Parathyroid adenoma (tissue), 2 donors: Measurements from ENCODE around the gene SLC18B1.

ENCODE experiments used
- H2AFZ ChIP-seq: fragments of 300-600 bp; sonication (generic); one replicate; pipeline ENCODE4 v1.7.0; 2017; ENCODE audit warnings: antibody characterized with exemption, mild to moderate bottlenecking
- H3K27ac ChIP-seq: fragments of 300-600 bp; sonication (generic); one replicate; pipeline ENCODE4 v1.7.0; 2017
- H3K27me3 ChIP-seq: fragments of 300-600 bp; sonication (generic); one replicate; pipeline ENCODE4 v1.7.0; 2017; ENCODE audit warnings: low read length; ENCODE audit not compliant: control insufficient read depth, insufficient read depth
- H3K36me3 ChIP-seq: fragments of 300-600 bp; sonication (generic); one replicate; pipeline ENCODE4 v1.7.0; 2017; ENCODE audit warnings: low read length; ENCODE audit not compliant: control insufficient read depth, insufficient read depth
- H3K4me1 ChIP-seq: fragments of 300-600 bp; sonication (generic); one replicate; pipeline ENCODE4 v1.7.0; 2017; ENCODE audit warnings: control low read depth
- H3K4me2 ChIP-seq: fragments of 300-600 bp; sonication (generic); one replicate; pipeline ENCODE4 v1.7.0; 2017; ENCODE audit warnings: low read length
- H3K4me3 ChIP-seq: fragments of 300-600 bp; sonication (generic); one replicate; pipeline ENCODE4 v1.7.0; 2017; ENCODE audit warnings: low read depth, low read length
- H3K79me2 ChIP-seq: fragments of 300-600 bp; sonication (generic); one replicate; pipeline ENCODE4 v1.7.0; 2017; ENCODE audit warnings: control low read depth
- H3K9ac ChIP-seq: fragments of 300-600 bp; sonication (generic); one replicate; pipeline ENCODE4 v1.7.0; 2017; ENCODE audit warnings: mild to moderate bottlenecking
- H3K9me3 ChIP-seq: fragments of 300-600 bp; sonication (generic); one replicate; pipeline ENCODE4 v1.7.0; 2017; ENCODE audit warnings: low read length; ENCODE audit not compliant: control insufficient read depth
- CTCF ChIP-seq: fragments of 300-600 bp; sonication (generic); IDR thresholded peaks from one replicate; pipeline ENCODE4 v1.7.0; 2017; ENCODE audit warnings: antibody characterized with exemption, mild to moderate bottlenecking
- donor health status: primary hyperparathyroidism.

The SLC18B1 gene

GRCh38 chr6:132736239-132736638 lies 62.2 kb downstream of the SLC18B1 start:
- no peaks in the 10 kb centered on the region for H3K9me3 ChIP-seq

GRCh38 chr6:132734694-132735236 lies 63.7 kb downstream of the SLC18B1 start:
- no peaks in the 10 kb centered on the region for H3K4me1 ChIP-seq
- H3K9me3 ChIP-seq = no peaks in the 10 kb centered on the region
- no peak overlapping the region for H3K4me2 ChIP-seq
- no peaks in the 10 kb centered on the region for H3K79me2 ChIP-seq
- H2AFZ ChIP-seq = no peak overlapping the region
- no peaks in the 10 kb centered on the region for H3K27me3 ChIP-seq
- no peak for TF ChIP-seq CTCF
- no peak overlapping the region for H3K9ac ChIP-seq
- H3K36me3 ChIP-seq = no peaks in the 10 kb centered on the region
- H3K27ac ChIP-seq = no peak overlapping the region
- H3K4me3 ChIP-seq = no peak overlapping the region

More at GRCh38 chr6:132736239-132736638, 62.2 kb downstream of the SLC18B1 start:
- Histone ChIP-seq H3K9ac (no peak overlapping the region), H3K4me3 (no peak overlapping the region), H3K79me2 (no peaks in the 10 kb centered on the region), H3K4me2 (no peak overlapping the region), H3K36me3 (no peaks in the 10 kb centered on the region), H3K27me3 (no peaks in the 10 kb centered on the region), H2AFZ (no peak overlapping the region), H3K4me1 (no peaks in the 10 kb centered on the region), H3K27ac (no peak overlapping the region)
- no peak for TF ChIP-seq CTCF

GRCh38 chr6:132733814-132734213 lies 64.6 kb downstream of the SLC18B1 start:
- Histone ChIP-seq H3K9ac (no peak overlapping the region), H3K4me1 (no peaks in the 10 kb centered on the region), H3K36me3 (no peaks in the 10 kb centered on the region), H3K27ac (no peak overlapping the region), H3K4me3 (no peak overlapping the region), H3K79me2 (no peaks in the 10 kb centered on the region), H3K4me2 (no peak overlapping the region), H2AFZ (no peak overlapping the region), H3K27me3 (no peaks in the 10 kb centered on the region), H3K9me3 (no peaks in the 10 kb centered on the region)
- TF ChIP-seq CTCF = no peak

DNA sequence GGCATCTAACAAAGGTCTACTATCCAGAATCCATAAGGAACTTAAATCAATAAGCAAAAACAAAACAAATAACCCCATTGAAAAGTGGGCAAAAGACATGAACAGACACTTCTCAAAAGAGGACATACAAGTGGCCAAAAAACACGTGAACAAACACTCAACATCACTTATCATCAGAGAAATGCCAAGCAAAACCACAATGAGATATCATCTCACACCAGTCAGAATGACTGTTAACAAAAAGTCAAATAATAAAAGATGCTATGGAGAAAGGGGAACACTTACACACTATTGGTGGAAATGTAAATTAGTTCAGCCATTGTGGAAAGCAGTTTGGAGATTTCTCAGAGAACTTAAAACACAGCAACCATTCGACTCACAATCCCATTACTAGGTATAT lies 65.2 kb downstream of the SLC18B1 start:
- no peak overlapping the region for H3K9ac ChIP-seq
- no peak overlapping the region for H3K27ac ChIP-seq
- H3K4me1 ChIP-seq = no peaks in the 10 kb centered on the region
- H3K4me2 ChIP-seq = no peak overlapping the region
- H2AFZ ChIP-seq = no peak overlapping the region
- H3K36me3 ChIP-seq = no peaks in the 10 kb centered on the region
- H3K27me3 ChIP-seq = no peaks in the 10 kb centered on the region
- no peak overlapping the region for H3K4me3 ChIP-seq
- H3K9me3 ChIP-seq = no peaks in the 10 kb centered on the region
- no peak for TF ChIP-seq CTCF
- H3K79me2 ChIP-seq = no peaks in the 10 kb centered on the region

DNA sequence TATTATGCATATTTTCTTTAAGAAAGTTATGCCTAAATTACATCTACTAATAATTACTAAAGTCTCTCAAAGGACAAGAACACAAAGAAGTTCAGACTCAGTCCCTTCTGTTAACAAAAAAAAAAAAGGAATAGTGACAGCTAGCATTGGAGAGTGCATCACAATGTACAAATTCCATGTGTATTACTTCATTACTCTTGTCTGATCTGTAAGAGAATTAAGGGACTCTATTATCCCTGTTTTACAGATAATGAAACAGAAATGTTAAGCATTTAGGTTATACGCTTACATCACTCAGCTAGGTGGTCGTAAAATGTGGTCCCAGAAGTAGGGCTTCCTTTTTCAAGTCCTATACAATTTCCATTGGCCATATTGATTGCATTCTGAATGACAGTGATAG lies 67.4 kb downstream of the SLC18B1 start:
- H3K27ac ChIP-seq = no peak overlapping the region
- H3K9ac ChIP-seq = no peak overlapping the region
- H3K4me1 ChIP-seq = no peaks in the 10 kb centered on the region
- no peaks in the 10 kb centered on the region for H3K9me3 ChIP-seq
- no peak overlapping the region for H3K4me2 ChIP-seq
- H3K79me2 ChIP-seq = no peaks in the 10 kb centered on the region
- H3K36me3 ChIP-seq = no peaks in the 10 kb centered on the region
- no peak for TF ChIP-seq CTCF
- H3K4me3 ChIP-seq = no peak overlapping the region
- no peak overlapping the region for H2AFZ ChIP-seq
- H3K27me3 ChIP-seq = no peaks in the 10 kb centered on the region
